Prostate gland (tissue), 2 donors: ENCODE measurements around the gene DIP2B.

ENCODE experiments used
- CTCF ChIP-seq, 4 experiments: fragments of 200-600 bp in 2 of 4; fragments of 450-650 bp in 2 of 4; sonication (generic) in 2 of 4; IDR thresholded peaks; 1 replicate in 3 of 4; 2 replicates in 1 of 4; pipeline ENCODE4 v1.5.1; 2016 to 2019; ENCODE audit warnings: antibody characterized with exemption in 4 of 4, mild to moderate bottlenecking in 2 of 4, moderate library complexity in 2 of 4
- POLR2AphosphoS5 ChIP-seq: sonication (generic); formaldehyde crosslinking; IDR thresholded peaks from one replicate; pipeline ENCODE4 v1.6.1; 2017; ENCODE audit warnings: antibody characterized with exemption

GRCh38 chr12:50685641-50686040 lies 180.9 kb downstream of the DIP2B start:
- no peak for TF ChIP-seq POLR2AphosphoS5
- TF ChIP-seq CTCF (IDR thresholded peaks at IDR 0.05), result no peak
